ENCODE data around the gene SRSF11. TPM values are rescaled to one million over a fixed set of nuclear protein-coding genes. Genes with fewer than 3 reads are reported as not detected.

The SRSF11 gene
- total RNA-seq, 2 donors from 2014 or later: 157 to 174 TPM

GRCh38 chr1:70278710-70279109, 57.5 kb downstream of the SRSF11 start:
- no peak for ATAC-seq
- DNase-seq: peak in 1 of 4 donors; percentile 44
- WGBS, 2 donors: 27 to 33% methylated on average over 1 of the region's 1 CpG
- peaks cover 6% of the 10 kb centered on the region for H3K4me1 ChIP-seq
- H3K4me3 ChIP-seq: no peak overlapping the region
- TF ChIP-seq POLR2A (IDR thresholded peaks at IDR 0.05): no peak
- no peak for TF ChIP-seq CTCF (IDR thresholded peaks at IDR 0.05)
- H3K36me3 ChIP-seq (replicated peaks in 1 of 2; ENCODE audit: insufficient read depth in 1 of 2, low read depth in 2 of 2): peaks cover 0 to 2% of the 10 kb centered on the region in 2 donors
- H3K9me3 ChIP-seq: no peaks in the 10 kb centered on the region
- no peaks in the 10 kb centered on the region for H3K27me3 ChIP-seq
- intact Hi-C loops (cut with DNase I): no loop called here
- H3K27ac ChIP-seq: no peak overlapping the region

- intact Hi-C loops (cut with DNase I): no loop called here
- H3K27me3 ChIP-seq: no peaks in the 10 kb centered on the region
- DNase-seq (no peak), ATAC-seq (no peak)
- no peaks in the 10 kb centered on the region for H3K4me1 ChIP-seq
- no peak overlapping the region for H3K4me3 ChIP-seq
- H3K27ac ChIP-seq: no peak overlapping the region
- WGBS, 2 donors: 96 to 97% methylated on average over 2 of the region's 2 CpGs
- H3K36me3 ChIP-seq (replicated peaks in 1 of 2; ENCODE audit: insufficient read depth in 1 of 2, low read depth in 2 of 2): no peaks in the 10 kb centered on the region
- no peaks in the 10 kb centered on the region for H3K9me3 ChIP-seq
- TF ChIP-seq CTCF (IDR thresholded peaks at IDR 0.05) (no peak), POLR2A (IDR thresholded peaks at IDR 0.05) (no peak)
Measured at GRCh38 chr1:70284366-70284765, 63.2 kb downstream of the SRSF11 start.

GRCh38 chr1:70286453-70286852, 65.3 kb downstream of the SRSF11 start:
- Histone ChIP-seq H3K27ac (no peak overlapping the region), H3K36me3 (replicated peaks in 1 of 2; ENCODE audit: insufficient read depth in 1 of 2, low read depth in 2 of 2) (peaks cover 0 to 4% of the 10 kb centered on the region in 2 donors), H3K4me1 (no peaks in the 10 kb centered on the region), H3K27me3 (no peaks in the 10 kb centered on the region), H3K4me3 (no peak overlapping the region), H3K9me3 (no peaks in the 10 kb centered on the region)
- DNase-seq (no peak), ATAC-seq (no peak)
- WGBS, 2 donors: 93 to 94% methylated on average over 5 of the region's 5 CpGs
- TF ChIP-seq CTCF (IDR thresholded peaks at IDR 0.05) (no peak), POLR2A (IDR thresholded peaks at IDR 0.05) (no peak)
- intact Hi-C loops (cut with DNase I): no loop called here

GRCh38 chr1:70288166-70288565, 67.0 kb downstream of the SRSF11 start:
- Histone ChIP-seq H3K4me3 (no peak overlapping the region), H3K4me1 (no peaks in the 10 kb centered on the region), H3K27me3 (no peaks in the 10 kb centered on the region), H3K27ac (no peak overlapping the region), H3K36me3 (replicated peaks in 1 of 2; ENCODE audit: insufficient read depth in 1 of 2, low read depth in 2 of 2) (peaks cover 0 to 6% of the 10 kb centered on the region in 2 donors), H3K9me3 (no peaks in the 10 kb centered on the region)
- DNase-seq (no peak), ATAC-seq (no peak)
- intact Hi-C loops (cut with DNase I): no loop called here
- no peak for TF ChIP-seq POLR2A (IDR thresholded peaks at IDR 0.05)
- TF ChIP-seq CTCF (IDR thresholded peaks at IDR 0.05): no peak

DNA sequence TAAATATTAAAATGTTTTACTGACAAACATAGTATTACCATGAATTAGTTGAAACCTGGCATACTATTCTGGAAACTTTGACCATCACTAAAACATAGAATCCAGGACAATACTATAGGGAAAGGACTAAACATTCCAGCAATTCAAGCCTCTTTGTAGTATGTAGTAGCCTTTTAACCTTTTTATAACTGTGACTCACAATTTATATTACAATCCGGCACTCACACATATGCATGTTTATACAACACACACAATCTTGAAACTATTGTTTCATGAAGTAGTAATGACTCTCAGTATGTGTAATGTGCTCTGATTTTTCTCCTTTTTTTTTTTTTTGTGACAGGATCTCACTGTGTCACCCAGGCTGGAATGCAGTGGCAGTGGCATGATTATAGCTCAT, 69.0 kb downstream of the SRSF11 start:
- peaks cover under 1 to 6% of the 10 kb centered on the region in 2 donors for H3K36me3 ChIP-seq (replicated peaks in 1 of 2; ENCODE audit: insufficient read depth in 1 of 2, low read depth in 2 of 2)
- no peak for DNase-seq
- no peak overlapping the region for H3K4me3 ChIP-seq
- no peak overlapping the region for H3K27ac ChIP-seq
- H3K9me3 ChIP-seq: no peaks in the 10 kb centered on the region
- no peaks in the 10 kb centered on the region for H3K27me3 ChIP-seq
- TF ChIP-seq POLR2A (IDR thresholded peaks at IDR 0.05): no peak
- TF ChIP-seq CTCF (IDR thresholded peaks at IDR 0.05): no peak
- ATAC-seq: no peak
- no peaks in the 10 kb centered on the region for H3K4me1 ChIP-seq
- 96 to 97% methylated on average over 1 of the region's 1 CpG for WGBS, 2 donors
- intact Hi-C loops (cut with DNase I): no loop called here
